A549 (cell line): ENCODE results near the gene DNAH11.

Experiments used
- CHD2 ChIP-seq: fragments of 150-350 bp; IDR thresholded peaks from 2 replicates; pipeline ENCODE4 v1.6.1; 2014; ENCODE audit warnings: low read length; ENCODE audit not compliant: partially characterized antibody
- CTCF ChIP-seq: fragments of >200 bp; sonication (Bioruptor Twin); formaldehyde crosslinking; IDR thresholded peaks from 3 replicates; pipeline ENCODE4 v1.5.1; 2016
- EP300 ChIP-seq, 2 experiments: fragments of >200 bp; sonication (Bioruptor Twin); formaldehyde crosslinking; IDR thresholded peaks; 2 replicates in 1 of 2; 3 replicates in 1 of 2; pipeline ENCODE4 v1.6.1; 2016 to 2017
- FOSL2 ChIP-seq, 2 experiments: fragments of 450-650 bp in 1 of 2; fragments of >200 bp in 1 of 2; sonication (Bioruptor Twin) in 1 of 2; formaldehyde crosslinking; IDR thresholded peaks; 2 replicates each; pipeline versions ENCODE4 v1.5.0 to v1.6.1; 2016 to 2020; ENCODE audit warnings: mild to moderate bottlenecking in 1 of 2, moderate library complexity in 1 of 2
- MAX ChIP-seq: IDR thresholded peaks from 2 replicates; pipeline ENCODE4 v1.6.1; 2012
- POLR2A ChIP-seq: IDR thresholded peaks from 2 replicates; pipeline ENCODE4 v1.6.1; 2012; ENCODE audit warnings: mild to moderate bottlenecking, low read length
- RAD21 ChIP-seq, 2 experiments: fragments of >200 bp in 1 of 2; sonication (Bioruptor Twin) in 1 of 2; formaldehyde crosslinking in 1 of 2; IDR thresholded peaks in 1 of 2; conservative IDR thresholded peaks in 1 of 2; 2 replicates in 1 of 2; 3 replicates in 1 of 2; pipeline ENCODE4 v1.6.1; 2012 to 2018; ENCODE audit warnings: inconsistent platforms in 1 of 2
- RFX5 ChIP-seq: fragments of 450-650 bp; IDR thresholded peaks from 2 replicates; pipeline ENCODE4 v1.7.1; 2014; ENCODE audit warnings: antibody characterized with exemption, mild to moderate bottlenecking, moderate library complexity
- TP53 ChIP-seq: fragments of 250-450 bp; sonication (Bioruptor Pico); IDR thresholded peaks from 2 replicates; pipeline ENCODE4 v1.5.0; 2021; ENCODE audit warnings: mild to moderate bottlenecking, moderate library complexity
- ZSCAN20 ChIP-seq: fragments of 250-450 bp; sonication (Bioruptor Pico); IDR thresholded peaks from 2 replicates; pipeline ENCODE4 v1.8.0; 2022; ENCODE audit warnings: mild to moderate bottlenecking, moderate library complexity

- TF ChIP-seq FOSL2 (IDR thresholded peaks at IDR 0.05), result no peak
- TF ChIP-seq FOSL2 (CRISPR knock-in tag; IDR thresholded peaks at IDR 0.05), result no peak
- TF ChIP-seq TP53 (CRISPR knock-in tag), result no peak
- no peak for TF ChIP-seq CTCF
- no peak for TF ChIP-seq RAD21 (conservative IDR thresholded peaks at IDR 0.05 in 1 of 2, IDR thresholded peaks at IDR 0.05 in 1 of 2)
- no peak for TF ChIP-seq MAX
- no peak for TF ChIP-seq POLR2A
- no peak for TF ChIP-seq RFX5
- no peak for TF ChIP-seq EP300 (IDR thresholded peaks at IDR 0.05)
- no peak for TF ChIP-seq ZSCAN20 (CRISPR knock-in tag)
- no peak for TF ChIP-seq CHD2
These were observed 18.2 kb upstream of the DNAH11 start for GRCh38 chr7:21524680-21525079.
